ENCODE data around the gene CPED1. TPM values are rescaled to one million over a fixed set of nuclear protein-coding genes. Genes with fewer than 3 reads are reported as not detected.

Gene CPED1
- total RNA-seq, 1 experiment from 2014 or later: 0.44 TPM

DNA sequence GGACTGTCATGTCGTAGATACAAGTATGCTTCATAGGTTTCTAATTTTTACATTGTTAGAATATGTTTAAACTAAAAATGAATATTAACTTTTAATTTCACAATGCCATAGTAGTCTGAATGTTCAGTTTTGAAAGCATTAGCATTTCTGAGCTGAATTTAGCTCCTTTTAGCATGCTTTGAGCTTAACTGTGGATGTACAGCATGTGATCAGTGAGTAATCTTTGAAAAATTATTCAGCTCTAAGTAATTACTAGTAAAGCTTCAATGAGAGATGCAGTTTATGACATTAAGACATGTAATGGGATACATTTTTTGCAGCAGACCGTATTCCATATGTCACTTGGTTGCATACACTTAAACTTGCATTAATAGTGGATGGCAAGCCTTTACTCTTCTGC, 226.1 kb downstream of the CPED1 start:
- no peak for ATAC-seq

More for the DNA sequence above, 226.1 kb downstream of the CPED1 start:
- TF ChIP-seq, protein P1, sequence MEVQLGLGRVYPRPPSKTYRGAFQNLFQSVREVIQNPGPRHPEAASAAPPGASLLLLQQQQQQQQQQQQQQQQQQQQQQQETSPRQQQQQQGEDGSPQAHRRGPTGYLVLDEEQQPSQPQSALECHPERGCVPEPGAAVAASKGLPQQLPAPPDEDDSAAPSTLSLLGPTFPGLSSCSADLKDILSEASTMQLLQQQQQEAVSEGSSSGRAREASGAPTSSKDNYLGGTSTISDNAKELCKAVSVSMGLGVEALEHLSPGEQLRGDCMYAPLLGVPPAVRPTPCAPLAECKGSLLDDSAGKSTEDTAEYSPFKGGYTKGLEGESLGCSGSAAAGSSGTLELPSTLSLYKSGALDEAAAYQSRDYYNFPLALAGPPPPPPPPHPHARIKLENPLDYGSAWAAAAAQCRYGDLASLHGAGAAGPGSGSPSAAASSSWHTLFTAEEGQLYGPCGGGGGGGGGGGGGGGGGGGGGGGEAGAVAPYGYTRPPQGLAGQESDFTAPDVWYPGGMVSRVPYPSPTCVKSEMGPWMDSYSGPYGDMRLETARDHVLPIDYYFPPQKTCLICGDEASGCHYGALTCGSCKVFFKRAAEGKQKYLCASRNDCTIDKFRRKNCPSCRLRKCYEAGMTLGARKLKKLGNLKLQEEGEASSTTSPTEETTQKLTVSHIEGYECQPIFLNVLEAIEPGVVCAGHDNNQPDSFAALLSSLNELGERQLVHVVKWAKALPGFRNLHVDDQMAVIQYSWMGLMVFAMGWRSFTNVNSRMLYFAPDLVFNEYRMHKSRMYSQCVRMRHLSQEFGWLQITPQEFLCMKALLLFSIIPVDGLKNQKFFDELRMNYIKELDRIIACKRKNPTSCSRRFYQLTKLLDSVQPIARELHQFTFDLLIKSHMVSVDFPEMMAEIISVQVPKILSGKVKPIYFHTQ (CRISPR knock-in tag; IDR thresholded peaks at IDR 0.05): no peak
- TF ChIP-seq, protein P2, sequence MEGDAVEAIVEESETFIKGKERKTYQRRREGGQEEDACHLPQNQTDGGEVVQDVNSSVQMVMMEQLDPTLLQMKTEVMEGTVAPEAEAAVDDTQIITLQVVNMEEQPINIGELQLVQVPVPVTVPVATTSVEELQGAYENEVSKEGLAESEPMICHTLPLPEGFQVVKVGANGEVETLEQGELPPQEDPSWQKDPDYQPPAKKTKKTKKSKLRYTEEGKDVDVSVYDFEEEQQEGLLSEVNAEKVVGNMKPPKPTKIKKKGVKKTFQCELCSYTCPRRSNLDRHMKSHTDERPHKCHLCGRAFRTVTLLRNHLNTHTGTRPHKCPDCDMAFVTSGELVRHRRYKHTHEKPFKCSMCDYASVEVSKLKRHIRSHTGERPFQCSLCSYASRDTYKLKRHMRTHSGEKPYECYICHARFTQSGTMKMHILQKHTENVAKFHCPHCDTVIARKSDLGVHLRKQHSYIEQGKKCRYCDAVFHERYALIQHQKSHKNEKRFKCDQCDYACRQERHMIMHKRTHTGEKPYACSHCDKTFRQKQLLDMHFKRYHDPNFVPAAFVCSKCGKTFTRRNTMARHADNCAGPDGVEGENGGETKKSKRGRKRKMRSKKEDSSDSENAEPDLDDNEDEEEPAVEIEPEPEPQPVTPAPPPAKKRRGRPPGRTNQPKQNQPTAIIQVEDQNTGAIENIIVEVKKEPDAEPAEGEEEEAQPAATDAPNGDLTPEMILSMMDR (IDR thresholded peaks at IDR 0.05): no peak
- TF ChIP-seq, protein P3, sequence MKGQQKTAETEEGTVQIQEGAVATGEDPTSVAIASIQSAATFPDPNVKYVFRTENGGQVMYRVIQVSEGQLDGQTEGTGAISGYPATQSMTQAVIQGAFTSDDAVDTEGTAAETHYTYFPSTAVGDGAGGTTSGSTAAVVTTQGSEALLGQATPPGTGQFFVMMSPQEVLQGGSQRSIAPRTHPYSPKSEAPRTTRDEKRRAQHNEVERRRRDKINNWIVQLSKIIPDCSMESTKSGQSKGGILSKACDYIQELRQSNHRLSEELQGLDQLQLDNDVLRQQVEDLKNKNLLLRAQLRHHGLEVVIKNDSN (CRISPR knock-in tag; IDR thresholded peaks at IDR 0.05): no peak
- no peak for TF ChIP-seq ZNF219 (CRISPR knock-in tag; IDR thresholded peaks at IDR 0.05; ENCODE audit: borderline replicate concordance)
- TF ChIP-seq, protein P4, sequence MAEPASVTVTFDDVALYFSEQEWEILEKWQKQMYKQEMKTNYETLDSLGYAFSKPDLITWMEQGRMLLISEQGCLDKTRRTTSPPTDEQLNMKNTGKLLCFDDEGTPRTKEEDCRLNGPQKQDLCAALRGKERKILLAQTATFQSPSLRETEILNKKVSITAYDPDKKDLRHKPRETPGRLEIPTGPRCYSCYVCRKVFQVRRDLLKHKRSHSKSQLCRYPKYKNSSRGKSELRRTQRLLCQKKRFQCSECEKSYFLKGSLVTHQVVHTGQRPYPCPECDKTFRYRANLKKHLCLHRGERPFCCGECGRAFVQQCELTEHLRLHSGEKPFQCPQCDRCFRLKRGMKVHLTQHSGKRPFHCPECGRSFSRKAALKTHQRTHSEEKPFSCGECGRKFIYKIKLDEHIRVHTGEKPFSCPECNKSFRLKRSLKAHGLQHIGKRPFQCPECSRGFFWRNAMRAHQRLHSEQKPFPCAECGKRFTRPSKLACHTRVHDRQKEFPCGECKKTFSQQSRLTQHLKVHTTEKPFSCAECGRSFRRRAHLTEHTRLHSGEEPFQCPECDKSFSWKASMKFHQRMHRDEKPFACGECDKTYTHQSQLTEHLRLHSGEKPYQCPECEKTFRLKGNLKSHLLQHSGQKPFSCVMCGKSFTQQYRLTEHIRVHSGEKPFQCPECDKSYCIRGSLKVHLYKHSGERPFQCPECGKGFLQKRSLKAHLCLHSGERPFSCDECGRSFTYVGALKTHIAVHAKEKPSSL (CRISPR knock-in tag; conservative IDR thresholded peaks at IDR 0.05): no peak
- TF ChIP-seq ZNF138 (CRISPR knock-in tag; conservative IDR thresholded peaks at IDR 0.05): no peak
- no peak for TF ChIP-seq ATF1 (CRISPR knock-in tag; IDR thresholded peaks at IDR 0.05)
- TF ChIP-seq ARID4B (CRISPR knock-in tag; IDR thresholded peaks at IDR 0.05; ENCODE audit: borderline replicate concordance): no peak
- TF ChIP-seq ZNF317 (CRISPR knock-in tag; IDR thresholded peaks at IDR 0.05; ENCODE audit: borderline replicate concordance, low read depth): no peak
- POLR2A ChIA-PET: no interaction called here
- Mint-ChIP-seq H3K27ac (no peak overlapping the region), H3K9me3 (no peaks in the 10 kb centered on the region), H3K27me3 (ENCODE audit: low read depth) (no peaks in the 10 kb centered on the region), H3K36me3 (no peaks in the 10 kb centered on the region), H3K4me3 (no peak overlapping the region), H3K4me1 (no peaks in the 10 kb centered on the region)
- no peak for DNase-seq (ENCODE audit: low spot score)
- CTCF ChIA-PET: no interaction called here

Measured in WTC11 (cell line).